Skeletal muscle satellite cell (primary cell): Measurements from ENCODE around the gene RRP12.

ENCODE experiments used
- H3K27me3 ChIP-seq: 2 replicates; pipeline ENCODE4 v1.7.0; 2013; ENCODE audit warnings: low read length; ENCODE audit not compliant: control insufficient read depth, insufficient read depth
- H3K36me3 ChIP-seq: 2 replicates; pipeline ENCODE4 v1.7.0; 2013; ENCODE audit warnings: mild to moderate bottlenecking, control low read depth, low read length; ENCODE audit not compliant: insufficient read depth
- H3K4me1 ChIP-seq: 2 replicates; pipeline ENCODE4 v1.7.0; 2013; ENCODE audit warnings: low read length; ENCODE audit not compliant: control insufficient read depth, insufficient read depth
- H3K4me2 ChIP-seq: 2 replicates; pipeline ENCODE4 v1.7.0; 2013; ENCODE audit warnings: mild to moderate bottlenecking, low read length
- H3K4me3 ChIP-seq: 2 replicates; pipeline ENCODE4 v1.7.0; 2013; ENCODE audit warnings: low read length
- H3K9ac ChIP-seq: 2 replicates; pipeline ENCODE4 v1.7.0; 2013; ENCODE audit warnings: mild to moderate bottlenecking, low read depth, low read length, moderate library complexity
- H3K9me3 ChIP-seq: replicated peaks from 2 replicates; pipeline ENCODE4 v1.7.0; 2013; ENCODE audit warnings: mild to moderate bottlenecking, control low read depth, low read length

RRP12 gene

DNA sequence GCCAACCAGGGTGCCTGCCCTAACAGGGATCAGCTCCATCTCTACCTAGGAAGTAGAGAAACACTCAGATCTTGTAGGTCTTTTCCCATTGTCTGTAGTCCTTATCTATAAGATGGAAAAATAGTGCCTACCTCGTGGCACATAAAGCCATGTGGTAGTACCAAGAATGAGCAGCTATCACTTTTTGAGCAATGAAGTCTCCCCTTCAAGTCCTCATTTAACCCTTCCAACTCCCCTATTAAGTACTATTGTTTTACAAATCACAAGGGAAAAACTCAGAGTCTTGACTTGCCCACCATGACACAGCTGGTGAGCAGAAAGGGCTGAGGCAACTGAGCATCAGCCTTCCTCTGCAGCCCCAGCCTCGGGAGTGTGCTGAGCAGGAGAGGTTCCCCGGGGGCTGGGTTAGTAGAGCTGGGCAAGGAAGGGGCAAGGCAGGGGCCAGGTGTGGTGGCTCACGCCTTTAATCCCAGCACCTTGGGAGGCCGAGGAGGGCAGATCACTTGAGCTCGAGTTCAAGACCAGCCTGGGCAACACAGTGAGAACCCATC lies 69.9 kb downstream of the RRP12 start:
- Histone ChIP-seq H3K36me3 (no peaks in the 10 kb centered on the region), H3K4me1 (peaks cover 21% of the 10 kb centered on the region), H3K4me3 (no peak overlapping the region), H3K4me2 (peak overlapping the region; percentile 93), H3K9me3 (no peaks in the 10 kb centered on the region), H3K27me3 (no peaks in the 10 kb centered on the region), H3K9ac (no peak overlapping the region)

DNA sequence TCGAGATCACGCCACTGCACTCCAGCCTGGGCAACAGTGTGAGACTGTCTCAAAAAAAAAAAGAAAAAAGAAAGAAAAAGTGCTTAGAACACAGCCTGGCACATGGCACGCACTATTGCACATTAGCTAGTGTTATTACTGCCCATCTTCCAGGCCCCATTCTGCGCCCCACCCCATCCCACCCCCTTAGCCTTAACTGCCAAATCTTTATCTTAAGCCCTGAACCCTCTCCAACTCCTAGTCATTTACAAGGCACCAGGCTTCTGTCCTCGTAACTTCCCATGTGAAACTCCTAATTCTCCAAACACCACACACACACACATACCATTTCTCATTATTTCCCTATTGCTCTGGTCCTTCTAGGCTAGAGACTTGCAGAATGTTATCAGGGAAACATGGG lies 71.4 kb downstream of the RRP12 start:
- H3K9me3 ChIP-seq = no peaks in the 10 kb centered on the region
- no peaks in the 10 kb centered on the region for H3K36me3 ChIP-seq
- no peak overlapping the region for H3K9ac ChIP-seq
- H3K4me2 ChIP-seq = no peak overlapping the region
- H3K4me1 ChIP-seq = peaks cover 21% of the 10 kb centered on the region
- no peaks in the 10 kb centered on the region for H3K27me3 ChIP-seq
- no peak overlapping the region for H3K4me3 ChIP-seq

DNA sequence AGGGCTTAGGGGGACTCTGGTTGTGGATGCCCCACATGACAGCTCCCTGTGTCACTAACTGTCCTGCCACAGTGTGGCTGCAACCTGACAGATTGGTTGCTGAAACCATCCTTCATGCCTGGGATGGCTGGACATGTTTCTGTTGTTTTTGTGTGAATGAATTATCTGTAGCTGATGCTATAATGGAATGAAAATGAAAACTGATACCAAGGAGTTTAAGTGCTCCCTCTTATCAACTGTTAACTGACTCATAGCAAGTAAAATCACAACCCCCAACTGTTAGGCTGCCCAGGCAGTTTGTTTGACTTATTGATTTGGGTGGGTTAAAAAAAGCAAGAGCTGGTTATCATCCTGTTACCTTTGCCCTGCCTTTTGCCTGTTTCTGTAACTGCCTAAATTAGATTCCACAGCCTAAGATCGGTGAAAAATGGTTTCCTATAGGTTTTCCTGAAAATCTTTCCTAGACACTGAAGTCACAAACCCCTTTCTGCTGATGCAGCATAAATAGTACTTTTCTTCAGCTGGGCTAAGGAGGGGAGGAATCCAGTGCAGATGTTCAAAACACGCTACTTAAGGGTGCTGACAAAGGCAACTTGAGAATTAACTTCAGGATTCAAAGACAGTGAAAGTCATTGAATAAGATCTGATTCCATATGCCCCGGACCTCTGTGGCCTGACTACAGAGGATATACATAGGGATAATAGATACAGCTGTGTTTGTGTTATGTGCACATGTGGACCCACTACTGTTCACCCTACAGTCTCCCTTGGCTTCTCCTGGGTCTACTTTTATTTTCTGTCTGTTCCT lies 72.3 kb downstream of the RRP12 start:
- Histone ChIP-seq H3K4me1 (peaks cover 21% of the 10 kb centered on the region), H3K27me3 (no peaks in the 10 kb centered on the region), H3K9me3 (no peaks in the 10 kb centered on the region), H3K4me3 (no peak overlapping the region), H3K36me3 (no peaks in the 10 kb centered on the region), H3K4me2 (no peak overlapping the region), H3K9ac (no peak overlapping the region)

DNA sequence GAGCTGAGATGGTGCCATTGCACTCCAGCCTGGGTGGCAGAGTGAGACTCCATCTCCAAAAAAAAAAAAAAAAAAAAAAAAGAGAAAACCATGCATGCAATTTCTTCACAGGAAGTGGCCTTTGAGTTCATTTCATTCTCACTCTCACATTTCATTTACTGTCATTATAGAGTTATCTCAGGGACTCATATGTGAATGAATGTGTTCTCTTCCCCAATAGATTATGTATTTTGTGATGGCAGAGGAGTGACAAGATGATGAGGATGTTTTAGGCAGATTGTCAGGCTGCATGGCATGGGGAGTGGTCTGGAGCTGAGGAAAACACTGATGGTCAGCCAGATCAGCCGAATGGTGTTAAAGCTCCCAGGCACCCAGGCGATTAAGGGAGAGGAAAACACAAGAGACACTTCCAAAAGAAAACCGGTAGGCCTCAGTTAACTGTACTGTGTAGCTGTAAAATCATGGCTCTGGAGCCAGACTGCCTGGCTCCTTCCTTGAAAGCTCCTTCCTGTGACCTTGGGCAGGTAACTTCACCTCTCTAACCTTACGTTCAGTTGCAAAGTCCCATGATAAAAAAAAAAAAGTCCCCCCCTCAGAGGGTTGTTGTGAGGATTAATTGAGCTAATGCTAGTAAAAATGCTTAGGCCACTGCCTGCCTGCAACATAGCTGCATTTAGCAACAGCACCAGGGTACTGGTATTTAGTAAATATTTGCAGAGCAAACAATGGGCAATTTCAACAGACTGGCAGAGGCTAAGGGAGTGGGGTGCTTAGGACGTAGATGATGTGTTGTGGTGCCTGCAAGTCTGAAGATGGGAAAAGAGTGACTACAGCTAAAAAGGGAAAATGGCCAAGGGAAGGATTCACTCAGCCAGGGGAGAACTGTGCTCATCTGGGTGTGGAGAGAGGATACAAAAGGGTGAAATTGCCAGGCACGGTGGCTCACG lies 73.5 kb downstream of the RRP12 start:
- Histone ChIP-seq H3K4me2 (no peak overlapping the region), H3K4me1 (peaks cover 13% of the 10 kb centered on the region), H3K4me3 (no peak overlapping the region), H3K9ac (no peak overlapping the region), H3K27me3 (no peaks in the 10 kb centered on the region), H3K36me3 (no peaks in the 10 kb centered on the region), H3K9me3 (no peaks in the 10 kb centered on the region)

DNA sequence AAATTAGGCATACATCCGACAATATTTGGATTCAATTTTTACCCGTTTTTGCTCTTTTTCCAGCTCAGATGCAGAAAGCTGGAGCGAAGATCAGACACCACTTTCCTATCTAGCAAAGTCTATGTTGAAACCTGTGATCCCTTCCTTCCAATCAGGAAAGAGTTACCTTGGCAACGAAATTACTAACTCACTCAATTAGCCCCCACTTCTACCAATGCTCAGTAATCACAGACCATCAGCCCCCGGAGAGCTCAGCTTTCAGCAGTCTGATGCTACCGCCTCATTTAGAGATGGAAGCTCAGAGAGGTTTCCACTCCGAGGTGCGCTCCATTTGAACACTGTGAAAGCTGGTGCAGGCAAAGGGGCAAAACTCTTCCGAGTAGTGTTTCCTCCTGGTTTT lies 75.4 kb downstream of the RRP12 start:
- Histone ChIP-seq H3K4me2 (no peak overlapping the region), H3K9me3 (no peaks in the 10 kb centered on the region), H3K4me1 (peaks cover 7% of the 10 kb centered on the region), H3K9ac (no peak overlapping the region), H3K27me3 (no peaks in the 10 kb centered on the region), H3K36me3 (no peaks in the 10 kb centered on the region), H3K4me3 (no peak overlapping the region)

DNA sequence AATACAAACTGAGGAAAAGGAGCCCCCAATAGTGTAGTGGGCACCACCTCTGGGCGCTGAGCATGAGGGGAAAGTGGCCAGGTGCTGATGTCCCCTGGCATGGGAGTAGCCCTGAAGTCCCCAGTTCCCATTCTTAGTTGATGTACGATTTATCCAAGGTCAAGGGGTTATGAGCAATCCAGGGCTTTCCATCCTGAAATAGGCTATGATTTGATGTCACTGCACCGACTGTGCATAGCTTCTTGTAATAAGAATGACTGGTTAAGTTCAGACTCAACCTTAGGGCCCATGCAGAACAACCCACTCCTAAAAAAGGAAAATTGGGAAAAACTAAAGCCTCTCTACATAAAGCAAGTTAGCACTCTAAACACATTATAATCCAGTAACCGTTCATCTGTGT lies 77.6 kb downstream of the RRP12 start:
- H3K36me3 ChIP-seq = no peaks in the 10 kb centered on the region

DNA sequence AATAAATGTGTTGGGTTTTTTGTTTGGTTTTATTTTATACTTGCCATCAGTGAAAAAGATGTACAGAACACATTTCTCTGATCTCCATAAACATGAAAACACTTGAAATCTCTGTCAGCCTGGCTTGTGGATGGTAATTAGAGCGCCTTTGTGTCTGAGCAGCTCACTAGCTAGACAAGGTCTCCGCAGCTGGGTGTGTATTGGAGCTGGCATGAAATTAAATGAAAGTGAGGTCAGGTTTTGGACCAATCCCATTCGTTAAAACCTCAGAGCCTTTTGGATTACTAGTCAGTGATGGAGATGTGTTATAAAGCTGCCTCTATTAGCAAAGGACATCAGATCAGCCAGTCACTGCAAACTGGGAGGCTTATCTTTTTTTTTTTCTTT lies 79.3 kb downstream of the RRP12 start:
- Histone ChIP-seq H3K9me3 (no peaks in the 10 kb centered on the region), H3K27me3 (peaks cover 3% of the 10 kb centered on the region), H3K4me2 (no peak overlapping the region), H3K36me3 (no peaks in the 10 kb centered on the region), H3K9ac (no peak overlapping the region), H3K4me1 (peaks cover 17% of the 10 kb centered on the region), H3K4me3 (no peak overlapping the region)

More for the DNA sequence above, 77.6 kb downstream of the RRP12 start:
- Histone ChIP-seq H3K27me3 (peaks cover 3% of the 10 kb centered on the region), H3K4me3 (no peak overlapping the region), H3K4me1 (peaks cover 17% of the 10 kb centered on the region), H3K9me3 (no peaks in the 10 kb centered on the region), H3K9ac (no peak overlapping the region), H3K4me2 (no peak overlapping the region)

DNA sequence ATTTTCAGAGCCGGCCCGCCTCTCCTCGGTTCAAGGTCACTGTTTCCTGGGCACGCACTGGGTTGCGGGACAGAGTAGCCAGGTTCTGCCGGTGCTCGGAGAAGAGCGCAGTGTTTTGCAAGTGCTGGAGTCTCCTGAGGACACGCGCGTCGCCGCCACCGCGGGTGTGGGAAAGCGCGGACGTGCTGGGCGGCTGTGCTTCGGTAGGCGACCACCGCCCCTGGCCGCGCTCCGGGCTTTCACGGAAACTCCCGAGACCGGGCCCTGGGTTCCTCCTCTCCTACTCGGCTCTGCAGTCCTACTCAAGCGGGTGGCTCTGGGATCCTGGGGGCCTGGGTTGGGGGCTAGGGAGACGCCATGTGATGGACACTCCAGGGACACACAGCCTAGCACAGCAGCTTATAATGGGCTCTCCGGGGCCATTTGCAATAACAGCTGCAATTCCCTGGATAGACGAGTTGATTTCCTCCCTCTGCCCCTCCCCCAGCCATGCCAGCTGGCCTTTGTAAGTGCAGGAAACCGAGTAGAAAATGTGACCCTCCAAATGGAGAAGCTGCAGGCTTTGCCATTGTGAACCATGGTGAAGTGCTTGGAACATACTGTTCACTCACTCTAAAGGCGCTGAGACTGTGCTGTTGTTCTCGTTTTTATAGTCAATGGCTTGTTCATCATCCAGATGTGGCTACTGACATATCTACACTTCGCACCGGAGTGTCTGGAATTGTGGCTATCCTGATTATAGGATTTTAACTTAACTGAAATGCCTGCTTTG lies 79.9 kb downstream of the RRP12 start:
- H3K27me3 ChIP-seq = peaks cover 3% of the 10 kb centered on the region
- H3K9me3 ChIP-seq = no peaks in the 10 kb centered on the region

DNA sequence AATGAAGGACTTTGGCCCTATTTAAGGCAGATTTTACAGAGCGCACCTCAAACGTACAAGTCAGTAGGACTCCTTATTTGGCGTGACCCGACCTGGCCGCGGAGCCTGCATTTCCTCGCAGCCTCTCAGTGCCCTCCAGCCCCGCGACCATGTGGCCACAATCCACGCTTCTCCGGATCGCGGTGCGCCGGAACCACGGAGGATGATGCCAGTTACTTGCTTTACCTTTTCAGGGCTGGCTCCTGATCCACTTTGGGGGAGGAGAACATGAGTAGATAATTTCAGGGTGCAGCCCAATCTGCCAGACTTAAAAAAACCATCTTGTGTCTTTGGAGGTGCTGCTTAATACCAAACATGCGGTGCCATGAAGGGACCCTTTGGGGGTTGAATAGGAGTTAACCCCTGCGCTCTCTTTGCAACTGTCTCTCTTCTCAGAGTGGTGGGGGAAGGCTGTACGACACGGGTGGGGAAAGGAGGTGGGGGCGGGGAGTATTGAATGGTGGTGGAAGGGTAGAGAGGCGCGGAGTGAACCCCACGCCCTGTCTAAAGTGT lies 80.6 kb downstream of the RRP12 start:
- H3K9ac ChIP-seq = peak overlapping the region; percentile 95

More for the DNA sequence above, 79.9 kb downstream of the RRP12 start:
- Histone ChIP-seq H3K36me3 (no peaks in the 10 kb centered on the region), H3K4me2 (peak overlapping the region; percentile 89), H3K4me1 (peaks cover 17% of the 10 kb centered on the region), H3K9ac (peak overlapping the region; percentile 32), H3K4me3 (peak overlapping the region; percentile 86)

DNA sequence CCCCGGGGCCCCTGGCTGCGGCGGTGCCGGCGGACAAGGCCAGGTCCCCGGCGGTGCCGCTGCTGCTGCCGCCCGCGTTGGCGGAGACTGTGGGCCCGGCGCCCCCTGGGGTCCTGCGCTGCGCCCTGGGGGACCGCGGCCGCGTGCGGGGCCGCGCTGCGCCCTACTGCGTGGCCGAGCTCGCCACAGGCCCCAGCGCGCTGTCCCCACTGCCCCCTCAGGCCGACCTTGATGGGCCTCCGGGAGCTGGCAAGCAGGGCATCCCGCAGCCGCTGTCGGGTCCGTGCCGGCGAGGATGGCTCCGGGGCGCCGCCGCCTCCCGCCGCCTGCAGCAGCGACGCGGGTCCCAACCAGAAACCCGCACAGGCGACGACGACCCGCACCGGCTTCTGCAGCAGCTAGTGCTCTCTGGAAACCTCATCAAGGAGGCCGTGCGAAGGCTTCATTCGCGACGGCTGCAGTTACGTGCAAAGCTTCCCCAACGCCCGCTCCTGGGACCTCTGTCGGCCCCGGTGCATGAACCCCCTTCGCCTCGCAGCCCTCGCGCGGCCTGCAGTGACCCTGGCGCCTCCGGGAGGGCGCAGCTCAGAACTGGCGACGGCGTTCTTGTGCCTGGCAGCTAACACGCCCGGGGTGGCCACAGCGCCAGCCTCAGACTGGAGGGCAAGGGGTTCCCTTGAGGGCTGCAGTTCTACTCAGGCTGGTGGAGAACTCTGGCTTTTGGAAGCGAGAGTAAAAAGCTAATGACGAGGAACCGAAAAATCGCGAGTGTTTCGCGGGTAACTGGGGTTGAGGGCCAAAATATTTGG lies 81.3 kb downstream of the RRP12 start:
- Histone ChIP-seq H3K4me1 (peaks cover 17% of the 10 kb centered on the region), H3K4me2 (peak overlapping the region; percentile 89), H3K9me3 (no peaks in the 10 kb centered on the region), H3K27me3 (peaks cover 6% of the 10 kb centered on the region), H3K4me3 (peak overlapping the region; percentile 86), H3K36me3 (no peaks in the 10 kb centered on the region), H3K9ac (peak overlapping the region; percentile 95)

More for the DNA sequence above, 80.6 kb downstream of the RRP12 start:
- peaks cover 5% of the 10 kb centered on the region for H3K27me3 ChIP-seq
- peak overlapping the region; percentile 86 for H3K4me3 ChIP-seq
- H3K4me2 ChIP-seq = peak overlapping the region; percentile 89
- no peaks in the 10 kb centered on the region for H3K9me3 ChIP-seq
- no peaks in the 10 kb centered on the region for H3K36me3 ChIP-seq
- peaks cover 17% of the 10 kb centered on the region for H3K4me1 ChIP-seq
